Measurements from ENCODE around the gene DCDC2C. TPM values are rescaled to one million over a fixed set of nuclear protein-coding genes. Genes with fewer than 3 reads are reported as not detected.

Gene DCDC2C
- total RNA-seq, 1 donor from 2014 or later = not detected

- Histone ChIP-seq H3K4me1 (no peaks in the 10 kb centered on the region), H3K27ac (no peak overlapping the region), H3K9me3 (no peaks in the 10 kb centered on the region), H3K27me3 (peaks cover 5% of the 10 kb centered on the region), H3K36me3 (no peaks in the 10 kb centered on the region), H3K4me3 (no peak overlapping the region)
- no peak for DNase-seq
- TF ChIP-seq CTCF (IDR thresholded peaks at IDR 0.05) = no peak
- intact Hi-C loops (cut with DNase I) = no loop called here
- no peak for ATAC-seq
Observed at GRCh38 chr2:3785220-3785889, 82.0 kb downstream of the DCDC2C start.

- TF ChIP-seq CTCF (IDR thresholded peaks at IDR 0.05) = no peak
- no peaks in the 10 kb centered on the region for H3K4me1 ChIP-seq
- peaks cover 6% of the 10 kb centered on the region for H3K27me3 ChIP-seq
- no peak overlapping the region for H3K4me3 ChIP-seq
- no peak overlapping the region for H3K27ac ChIP-seq
- DNase-seq (no peak), ATAC-seq (no peak)
- H3K36me3 ChIP-seq = no peaks in the 10 kb centered on the region
- H3K9me3 ChIP-seq = no peaks in the 10 kb centered on the region
- intact Hi-C loops (cut with DNase I) = no loop called here
Observed at GRCh38 chr2:3785890-3786273, 82.5 kb downstream of the DCDC2C start.

GRCh38 chr2:3787768-3788167 lies 84.4 kb downstream of the DCDC2C start:
- Histone ChIP-seq H3K27me3 (peaks cover 6% of the 10 kb centered on the region), H3K4me1 (no peaks in the 10 kb centered on the region), H3K4me3 (no peak overlapping the region), H3K9me3 (no peaks in the 10 kb centered on the region), H3K27ac (no peak overlapping the region), H3K36me3 (no peaks in the 10 kb centered on the region)
- TF ChIP-seq CTCF (IDR thresholded peaks at IDR 0.05) = no peak
- DNase-seq (no peak), ATAC-seq (no peak)
- intact Hi-C loops (cut with DNase I) = no loop called here

GRCh38 chr2:3789256-3789655 lies 85.9 kb downstream of the DCDC2C start:
- DNase-seq (no peak), ATAC-seq (no peak)
- Histone ChIP-seq H3K27me3 (peaks cover 6% of the 10 kb centered on the region), H3K4me3 (no peak overlapping the region), H3K27ac (no peak overlapping the region), H3K36me3 (no peaks in the 10 kb centered on the region), H3K9me3 (no peaks in the 10 kb centered on the region), H3K4me1 (no peaks in the 10 kb centered on the region)
- intact Hi-C loops (cut with DNase I) = no loop called here
- TF ChIP-seq CTCF (IDR thresholded peaks at IDR 0.05) = no peak

GRCh38 chr2:3793249-3793648 lies 89.9 kb downstream of the DCDC2C start:
- Histone ChIP-seq H3K9me3 (no peaks in the 10 kb centered on the region), H3K27ac (no peak overlapping the region), H3K36me3 (no peaks in the 10 kb centered on the region), H3K27me3 (peaks cover 6% of the 10 kb centered on the region), H3K4me3 (no peak overlapping the region), H3K4me1 (no peaks in the 10 kb centered on the region)
- intact Hi-C loops (cut with DNase I) = no loop called here
- ATAC-seq (no peak), DNase-seq (no peak)
- no peak for TF ChIP-seq CTCF (IDR thresholded peaks at IDR 0.05)

- TF ChIP-seq CTCF (IDR thresholded peaks at IDR 0.05) = no peak
- DNase-seq = no peak
- H3K4me1 ChIP-seq = no peaks in the 10 kb centered on the region
- ATAC-seq = peak; percentile 21
- intact Hi-C loops (cut with DNase I) = no loop called here
- no peak overlapping the region for H3K4me3 ChIP-seq
- no peak overlapping the region for H3K27ac ChIP-seq
- H3K9me3 ChIP-seq = no peaks in the 10 kb centered on the region
- H3K36me3 ChIP-seq = no peaks in the 10 kb centered on the region
- H3K27me3 ChIP-seq = no peaks in the 10 kb centered on the region
Observed at GRCh38 chr2:3801506-3801905, 98.1 kb downstream of the DCDC2C start.

Data from upper lobe of right lung (tissue), 1 donor.